GM12864 (cell line): ENCODE data around the gene VPS18.

ENCODE experiments used
- DNase-seq: peaks from one replicate; pipeline ENCODE4 v3.0.0-alpha.2; 2011; ENCODE audit warnings: low read depth
- H3K4me3 ChIP-seq: 2 replicates; pipeline ENCODE4 v1.5.1; 2011; ENCODE audit warnings: mild to moderate bottlenecking, low read depth, low read length, control low read depth
- CTCF ChIP-seq: IDR thresholded peaks from 2 replicates; pipeline ENCODE4 v1.5.1; 2011; ENCODE audit warnings: low read depth, mild to moderate bottlenecking, moderate library complexity, low read length, control low read depth, inconsistent platforms; ENCODE audit errors: missing control alignments

The VPS18 gene

GRCh38 chr15:40952901-40953712 is 58.9 kb downstream of the VPS18 start, which contains the start of gene CHAC1:
TSS of gene CHAC1 (plus strand) at chr15:40953471. CDS start at chr15:40953584, 113 bp downstream.
- H3K4me3 ChIP-seq, result peak within 1 kb of the TSS; percentile 89
- TF ChIP-seq CTCF, result no peak
- peak; percentile 91 for DNase-seq
